Liver (tissue), 3 donors: ENCODE measurements around the gene TOMM22.

Experiments used
- FOXA1 ChIP-seq: IDR thresholded peaks from 2 replicates; pipeline ENCODE4 v1.6.1; 2016; ENCODE audit warnings: antibody characterized with exemption
- HNF4G ChIP-seq: IDR thresholded peaks from 2 replicates; pipeline ENCODE4 v1.6.1; 2016; ENCODE audit warnings: antibody characterized with exemption
- JUND ChIP-seq, 2 donors: IDR thresholded peaks; 2 replicates each; pipeline ENCODE4 v1.6.1; 2016; ENCODE audit warnings: antibody characterized with exemption in 2 of 2
- MAX ChIP-seq: IDR thresholded peaks from 2 replicates; pipeline ENCODE4 v1.6.1; 2016; ENCODE audit warnings: antibody characterized with exemption
- YY1 ChIP-seq: IDR thresholded peaks from 2 replicates; pipeline ENCODE4 v1.6.1; 2016; ENCODE audit warnings: antibody characterized with exemption, mild to moderate bottlenecking
- TF ChIP-seq, protein P1 (sequence below): IDR thresholded peaks from 2 replicates; pipeline ENCODE4 v1.6.1; 2016; ENCODE audit warnings: antibody characterized with exemption
- TF ChIP-seq, protein P2 (sequence below): fragments of 150-350 bp; IDR thresholded peaks from 2 replicates; pipeline ENCODE4 v1.5.1; 2017; ENCODE audit warnings: improper control_type of control experiment, low read depth, low read length; ENCODE audit not compliant: missing input control
- TF ChIP-seq, protein P3 (sequence below): IDR thresholded peaks from 2 replicates; pipeline ENCODE4 v1.6.1; 2016; ENCODE audit warnings: antibody characterized with exemption, mild to moderate bottlenecking
- donor health status: healthy.
- donor health status: healthy.

- TF ChIP-seq, protein P1, sequence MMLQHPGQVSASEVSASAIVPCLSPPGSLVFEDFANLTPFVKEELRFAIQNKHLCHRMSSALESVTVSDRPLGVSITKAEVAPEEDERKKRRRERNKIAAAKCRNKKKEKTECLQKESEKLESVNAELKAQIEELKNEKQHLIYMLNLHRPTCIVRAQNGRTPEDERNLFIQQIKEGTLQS, result no peak
- TF ChIP-seq FOXA1 (no peak), JUND (IDR thresholded peaks at IDR 0.05) (no peak), MAX (no peak), YY1 (no peak), HNF4G (no peak)
- TF ChIP-seq, protein P2, sequence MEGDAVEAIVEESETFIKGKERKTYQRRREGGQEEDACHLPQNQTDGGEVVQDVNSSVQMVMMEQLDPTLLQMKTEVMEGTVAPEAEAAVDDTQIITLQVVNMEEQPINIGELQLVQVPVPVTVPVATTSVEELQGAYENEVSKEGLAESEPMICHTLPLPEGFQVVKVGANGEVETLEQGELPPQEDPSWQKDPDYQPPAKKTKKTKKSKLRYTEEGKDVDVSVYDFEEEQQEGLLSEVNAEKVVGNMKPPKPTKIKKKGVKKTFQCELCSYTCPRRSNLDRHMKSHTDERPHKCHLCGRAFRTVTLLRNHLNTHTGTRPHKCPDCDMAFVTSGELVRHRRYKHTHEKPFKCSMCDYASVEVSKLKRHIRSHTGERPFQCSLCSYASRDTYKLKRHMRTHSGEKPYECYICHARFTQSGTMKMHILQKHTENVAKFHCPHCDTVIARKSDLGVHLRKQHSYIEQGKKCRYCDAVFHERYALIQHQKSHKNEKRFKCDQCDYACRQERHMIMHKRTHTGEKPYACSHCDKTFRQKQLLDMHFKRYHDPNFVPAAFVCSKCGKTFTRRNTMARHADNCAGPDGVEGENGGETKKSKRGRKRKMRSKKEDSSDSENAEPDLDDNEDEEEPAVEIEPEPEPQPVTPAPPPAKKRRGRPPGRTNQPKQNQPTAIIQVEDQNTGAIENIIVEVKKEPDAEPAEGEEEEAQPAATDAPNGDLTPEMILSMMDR, result no peak
- TF ChIP-seq, protein P3, sequence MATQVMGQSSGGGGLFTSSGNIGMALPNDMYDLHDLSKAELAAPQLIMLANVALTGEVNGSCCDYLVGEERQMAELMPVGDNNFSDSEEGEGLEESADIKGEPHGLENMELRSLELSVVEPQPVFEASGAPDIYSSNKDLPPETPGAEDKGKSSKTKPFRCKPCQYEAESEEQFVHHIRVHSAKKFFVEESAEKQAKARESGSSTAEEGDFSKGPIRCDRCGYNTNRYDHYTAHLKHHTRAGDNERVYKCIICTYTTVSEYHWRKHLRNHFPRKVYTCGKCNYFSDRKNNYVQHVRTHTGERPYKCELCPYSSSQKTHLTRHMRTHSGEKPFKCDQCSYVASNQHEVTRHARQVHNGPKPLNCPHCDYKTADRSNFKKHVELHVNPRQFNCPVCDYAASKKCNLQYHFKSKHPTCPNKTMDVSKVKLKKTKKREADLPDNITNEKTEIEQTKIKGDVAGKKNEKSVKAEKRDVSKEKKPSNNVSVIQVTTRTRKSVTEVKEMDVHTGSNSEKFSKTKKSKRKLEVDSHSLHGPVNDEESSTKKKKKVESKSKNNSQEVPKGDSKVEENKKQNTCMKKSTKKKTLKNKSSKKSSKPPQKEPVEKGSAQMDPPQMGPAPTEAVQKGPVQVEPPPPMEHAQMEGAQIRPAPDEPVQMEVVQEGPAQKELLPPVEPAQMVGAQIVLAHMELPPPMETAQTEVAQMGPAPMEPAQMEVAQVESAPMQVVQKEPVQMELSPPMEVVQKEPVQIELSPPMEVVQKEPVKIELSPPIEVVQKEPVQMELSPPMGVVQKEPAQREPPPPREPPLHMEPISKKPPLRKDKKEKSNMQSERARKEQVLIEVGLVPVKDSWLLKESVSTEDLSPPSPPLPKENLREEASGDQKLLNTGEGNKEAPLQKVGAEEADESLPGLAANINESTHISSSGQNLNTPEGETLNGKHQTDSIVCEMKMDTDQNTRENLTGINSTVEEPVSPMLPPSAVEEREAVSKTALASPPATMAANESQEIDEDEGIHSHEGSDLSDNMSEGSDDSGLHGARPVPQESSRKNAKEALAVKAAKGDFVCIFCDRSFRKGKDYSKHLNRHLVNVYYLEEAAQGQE, result no peak
Observed at GRCh38 chr22:38724176-38724575, 42.4 kb downstream of the TOMM22 start.
